Small intestine (tissue), 7 donors: ENCODE data around the gene CREB3L1. TPM values are rescaled to one million over a fixed set of nuclear protein-coding genes. Genes with fewer than 3 reads are reported as not detected.

ENCODE experiments used
- DNase-seq, 2 donors: peaks; one replicate each; pipeline versions ENCODE4 v3.0.0 to v3.0.0-alpha.2; 2013
- FAIRE-seq: peaks from 2 replicates; lab custom pipeline; 2012; peaks lifted over from hg19 to GRCh38; lab: Jason Lieb, UNC
- H3K27ac ChIP-seq, 3 donors: one replicate each; pipeline ENCODE4 v1.5.1; 2013; ENCODE audit warnings: low read length in 2 of 3, mild to moderate bottlenecking in 2 of 3, control low read depth in 1 of 3, inconsistent platforms in 1 of 3, low read depth in 1 of 3, moderate library complexity in 1 of 3
- H3K27me3 ChIP-seq, 3 donors: one replicate each; pipeline ENCODE4 v1.6.1; 2013; ENCODE audit warnings: low read length in 3 of 3, inconsistent platforms in 1 of 3; ENCODE audit not compliant: control insufficient read depth in 3 of 3, insufficient read depth in 3 of 3
- H3K36me3 ChIP-seq, 3 donors: one replicate each; pipeline ENCODE4 v1.6.1; 2013; ENCODE audit warnings: low read length in 3 of 3, inconsistent platforms in 1 of 3, low read depth in 1 of 3, mild to moderate bottlenecking in 1 of 3, moderate library complexity in 1 of 3; ENCODE audit not compliant: control insufficient read depth in 3 of 3, insufficient read depth in 2 of 3
- H3K4me1 ChIP-seq, 3 donors: one replicate each; pipeline ENCODE4 v1.6.1; 2013; ENCODE audit warnings: low read length in 2 of 3, inconsistent platforms in 1 of 3, low read depth in 1 of 3, mild to moderate bottlenecking in 1 of 3, moderate library complexity in 1 of 3; ENCODE audit not compliant: control insufficient read depth in 3 of 3, insufficient read depth in 2 of 3
- H3K4me3 ChIP-seq, 3 donors: one replicate each; pipeline ENCODE4 v1.5.1; 2013; ENCODE audit warnings: low read length in 3 of 3, control low read depth in 1 of 3, inconsistent platforms in 1 of 3, low read depth in 1 of 3, mild to moderate bottlenecking in 1 of 3, moderate library complexity in 1 of 3
- H3K9me3 ChIP-seq, 2 donors: one replicate each; pipeline ENCODE4 v1.6.1; 2013; ENCODE audit warnings: low read depth in 1 of 2, low read length in 1 of 2; ENCODE audit not compliant: control insufficient read depth in 2 of 2, insufficient read depth in 1 of 2
- WGBS, 3 donors: extraction: QIAGEN DNeasy Blood & Tissue Kit; methylation state at CpG; one replicate each; pipeline ENCODE4 v1.1.7; 2013; 5-methylcytosine and 5-hydroxymethylcytosine counted together
- polyA plus RNA-seq, 4 donors: library from polyadenylated mRNA; stranded (reverse) in 3 of 4; unstranded in 1 of 4; fragments of 200-250 nt in 3 of 4; fragments of 120-200 nt in 1 of 4; gene quantifications; one replicate each; pipeline versions ENCODE4 v1.2.1 to v1.2.3, GENCODE V29; 2013
- donor health status: healthy with polysubstance abuse.
- donor health status: control.
- donor health status: control.
- donor health status: Bipolar disorder and iron deficiency.
- donor health status: healthy.

The CREB3L1 gene
- polyA plus RNA-seq, 4 donors: 14.3 to 55.1 (median 26.3) TPM

DNA sequence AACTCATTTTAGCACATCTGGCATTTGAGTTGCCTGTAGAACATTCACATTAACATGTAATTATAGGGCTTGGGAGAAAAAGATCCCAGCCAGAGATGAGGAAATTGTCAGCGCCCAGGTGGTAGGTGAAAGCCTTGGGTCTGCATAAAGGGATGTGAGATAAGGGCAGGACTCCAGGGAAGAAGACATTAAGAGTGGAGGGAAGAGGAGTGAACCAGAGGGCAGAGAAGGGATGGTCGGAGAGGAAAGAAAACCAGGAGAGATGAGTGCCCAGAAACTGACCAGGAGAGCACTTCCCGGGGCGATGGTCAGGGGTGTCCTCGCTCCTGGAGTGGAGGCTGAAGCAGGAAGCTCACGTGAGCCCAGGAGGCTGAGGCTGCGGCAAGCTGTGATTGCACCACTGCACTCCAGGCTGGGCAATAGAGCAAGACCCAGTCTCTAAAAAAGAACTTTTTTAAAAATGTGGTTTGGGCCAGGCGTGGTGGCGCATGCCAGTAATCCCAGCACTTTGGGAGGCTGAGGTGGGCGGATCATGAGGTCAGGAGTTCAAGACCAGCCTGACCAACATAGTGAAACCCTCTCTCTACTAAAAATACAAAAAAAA lies 49.5 kb downstream of the CREB3L1 start:
- Histone ChIP-seq H3K27ac (no peak overlapping the region), H3K4me1 (no peaks in the 10 kb centered on the region), H3K4me3 (no peak overlapping the region), H3K27me3 (peaks cover 0 to 32% (median 10%) of the 10 kb centered on the region in 3 donors), H3K36me3 (peaks cover 0 to 9% (median 0%) of the 10 kb centered on the region in 3 donors), H3K9me3 (no peaks in the 10 kb centered on the region)
- WGBS, 3 donors: 87 to 89% (median 88%) methylated on average over 10 of the region's 10 CpGs
- FAIRE-seq (no peak), DNase-seq (no peak)

GRCh38 chr11:46327829-46328228 lies 50.4 kb downstream of the CREB3L1 start:
- Histone ChIP-seq H3K36me3 (peaks cover 0 to 3% (median 0%) of the 10 kb centered on the region in 3 donors), H3K27me3 (peaks cover 0 to 40% (median 15%) of the 10 kb centered on the region in 3 donors), H3K9me3 (no peaks in the 10 kb centered on the region), H3K4me1 (peaks cover 0 to 5% (median 0%) of the 10 kb centered on the region in 3 donors), H3K27ac (no peak overlapping the region), H3K4me3 (no peak overlapping the region)
- DNase-seq (no peak), FAIRE-seq (no peak)
- WGBS, 3 donors: 42 to 57% (median 51%) methylated on average over 7 to 8 of the region's 8 CpGs

GRCh38 chr11:46330154-46330553 lies 52.7 kb downstream of the CREB3L1 start:
- no peaks in the 10 kb centered on the region for H3K36me3 ChIP-seq
- no peak for FAIRE-seq
- DNase-seq: no peak
- no peaks in the 10 kb centered on the region for H3K9me3 ChIP-seq
- peaks cover 0 to 55% (median 30%) of the 10 kb centered on the region in 3 donors for H3K27me3 ChIP-seq
- no peak overlapping the region for H3K27ac ChIP-seq
- H3K4me3 ChIP-seq: no peak overlapping the region
- peaks cover 0 to 5% (median 3%) of the 10 kb centered on the region in 3 donors for H3K4me1 ChIP-seq
- 67 to 82% (median 80%) methylated on average over 5 of the region's 5 CpGs for WGBS, 3 donors

DNA sequence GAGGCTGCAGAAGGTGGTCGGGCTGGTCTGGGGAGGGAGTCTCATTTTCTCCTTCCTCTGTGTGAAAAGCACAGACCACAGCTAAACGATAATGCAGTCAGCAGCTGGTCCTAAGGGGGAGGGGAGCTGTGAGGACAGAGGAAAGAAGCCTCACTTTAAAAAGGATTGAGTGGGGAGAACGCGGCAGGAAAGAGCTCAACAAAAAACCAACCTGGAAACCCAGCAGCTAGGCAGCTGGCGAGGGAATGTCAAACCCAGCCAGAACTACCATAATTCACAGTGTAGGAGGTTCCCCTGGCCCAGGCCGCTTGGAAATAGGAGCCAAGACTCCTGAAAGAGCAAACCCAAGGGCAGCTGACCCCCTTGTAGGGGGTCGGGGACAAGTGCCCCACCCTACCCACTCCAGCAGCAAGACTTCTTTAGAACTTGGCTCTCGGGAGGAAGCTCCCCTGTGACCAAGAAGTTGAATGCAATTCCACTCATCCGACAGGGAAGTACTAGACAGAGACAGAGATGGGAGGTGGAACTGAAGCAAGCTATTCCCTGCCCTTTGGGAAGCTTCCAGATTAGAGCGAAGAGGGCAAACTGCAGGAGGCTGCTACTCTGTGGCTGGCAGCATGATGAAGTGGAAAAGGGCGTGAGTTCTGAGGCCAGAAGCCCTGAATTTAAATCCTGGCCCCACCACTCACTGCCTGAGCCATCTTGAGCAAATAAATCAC lies 53.3 kb downstream of the CREB3L1 start:
- WGBS, 3 donors: 31 to 55% (median 53%) methylated on average over 10 to 11 of the region's 11 CpGs
- no peak for FAIRE-seq
- no peaks in the 10 kb centered on the region for H3K9me3 ChIP-seq

DNA sequence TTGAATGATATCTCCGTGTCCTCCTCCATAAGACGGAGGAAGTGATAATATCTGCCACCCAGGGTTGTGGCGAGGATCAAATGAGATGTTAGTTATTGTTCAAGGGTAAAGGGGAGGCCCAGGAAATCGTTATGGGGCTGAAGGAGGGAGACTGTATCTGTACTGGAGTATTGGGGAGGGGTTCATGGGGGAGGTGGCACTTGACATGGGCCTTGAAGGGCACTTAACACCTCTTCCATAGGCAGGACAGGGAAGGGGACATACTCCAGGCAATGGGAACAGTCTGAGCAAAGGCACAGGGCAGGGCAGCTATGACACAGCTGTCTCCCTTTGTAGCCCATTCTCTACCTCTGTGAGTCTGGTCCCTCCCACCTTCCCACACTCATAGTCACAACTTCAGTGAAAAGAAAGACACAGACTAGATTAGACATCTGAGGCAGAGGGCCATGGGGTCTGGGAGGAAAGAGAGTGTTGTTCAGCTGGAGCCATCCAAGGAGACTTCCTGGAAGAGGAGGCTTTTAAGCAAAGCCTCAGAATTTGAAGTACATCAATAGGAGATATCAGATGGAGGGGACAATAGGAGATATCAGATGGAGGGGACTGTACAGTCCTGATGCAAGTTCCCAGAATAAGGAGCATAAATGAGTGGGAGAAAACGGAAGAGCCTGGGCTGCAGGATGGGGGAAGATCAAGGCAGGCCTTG lies 54.0 kb downstream of the CREB3L1 start:
- Histone ChIP-seq H3K9me3 (no peaks in the 10 kb centered on the region), H3K27me3 (peaks cover 0 to 62% (median 30%) of the 10 kb centered on the region in 3 donors), H3K4me3 (no peak overlapping the region), H3K27ac (no peak overlapping the region), H3K4me1 (peaks cover 0 to 5% (median 3%) of the 10 kb centered on the region in 3 donors), H3K36me3 (no peaks in the 10 kb centered on the region)
- DNase-seq (no peak), FAIRE-seq (no peak)
- 52 to 61% (median 58%) methylated on average over 5 of the region's 5 CpGs for WGBS, 3 donors

More for the DNA sequence above, 53.3 kb downstream of the CREB3L1 start:
- DNase-seq: no peak
- Histone ChIP-seq H3K4me1 (peaks cover 0 to 5% (median 3%) of the 10 kb centered on the region in 3 donors), H3K4me3 (no peak overlapping the region), H3K36me3 (no peaks in the 10 kb centered on the region), H3K27me3 (peaks cover 0 to 60% (median 30%) of the 10 kb centered on the region in 3 donors), H3K27ac (no peak overlapping the region)

GRCh38 chr11:46332093-46332567 lies 54.7 kb downstream of the CREB3L1 start:
- 27 to 39% (median 28%) methylated on average over 8 of the region's 8 CpGs for WGBS, 3 donors
- Histone ChIP-seq H3K36me3 (no peaks in the 10 kb centered on the region), H3K27me3 (peaks cover 0 to 62% (median 30%) of the 10 kb centered on the region in 3 donors), H3K4me1 (peaks cover 0 to 5% (median 3%) of the 10 kb centered on the region in 3 donors), H3K4me3 (peak overlapping the region in 1 of 3 donors; percentile 44), H3K27ac (no peak overlapping the region), H3K9me3 (no peaks in the 10 kb centered on the region)
- no peak for DNase-seq
- FAIRE-seq: no peak

GRCh38 chr11:46332568-46333393 lies 55.3 kb downstream of the CREB3L1 start:
- H3K27me3 ChIP-seq: peaks cover 0 to 59% (median 30%) of the 10 kb centered on the region in 3 donors
- DNase-seq (peak in 1 of 2 donors; percentile 49), FAIRE-seq (no peak)
- peak overlapping the region in 2 of 3 donors; percentile 26 to 44 for H3K4me3 ChIP-seq
- peaks cover 0 to 5% (median 3%) of the 10 kb centered on the region in 3 donors for H3K4me1 ChIP-seq
- no peaks in the 10 kb centered on the region for H3K36me3 ChIP-seq
- H3K9me3 ChIP-seq: no peaks in the 10 kb centered on the region
- no peak overlapping the region for H3K27ac ChIP-seq
- WGBS, 3 donors: 1 to 3% (median 2%) methylated on average over 52 to 99 of the region's 99 CpGs
